NCI-H2029 (cell line): ENCODE measurements around the gene PGF.

Source experiments
- DNase-seq: peaks from one replicate; lab custom pipeline; 2025; lab: John Stamatoyannopoulos, UW

PGF gene

GRCh38 chr14:74918380-74918779 is 37.0 kb downstream of the PGF start:
- no peak for DNase-seq

- DNase-seq, result no peak
These were observed 37.7 kb downstream of the PGF start for GRCh38 chr14:74917646-74918081.

GRCh38 chr14:74917178-74917543 is 38.2 kb downstream of the PGF start:
- no peak for DNase-seq

- no peak for DNase-seq
These were observed 39.6 kb downstream of the PGF start for GRCh38 chr14:74915826-74916225.

- DNase-seq, result no peak
These were observed 40.0 kb downstream of the PGF start for GRCh38 chr14:74915426-74915825.

- DNase-seq, result no peak
These were observed 41.3 kb downstream of the PGF start for GRCh38 chr14:74913986-74914573.

- no peak for DNase-seq
These were observed 41.9 kb downstream of the PGF start for GRCh38 chr14:74913393-74913910.

GRCh38 chr14:74912801-74913200 is 42.6 kb downstream of the PGF start:
- no peak for DNase-seq

- DNase-seq, result no peak
These were observed 43.3 kb downstream of the PGF start for GRCh38 chr14:74912111-74912510.

- no peak for DNase-seq
These were observed 43.7 kb downstream of the PGF start for GRCh38 chr14:74911704-74912103.

GRCh38 chr14:74911221-74911620 is 44.2 kb downstream of the PGF start:
- DNase-seq, result no peak

GRCh38 chr14:74910556-74910955 is 44.8 kb downstream of the PGF start:
- no peak for DNase-seq

- no peak for DNase-seq
These were observed 45.5 kb downstream of the PGF start for GRCh38 chr14:74909911-74910310.

- no peak for DNase-seq
These were observed 45.9 kb downstream of the PGF start for GRCh38 chr14:74909501-74909900.

GRCh38 chr14:74908861-74909341 is 46.5 kb downstream of the PGF start:
- no peak for DNase-seq

- no peak for DNase-seq
These were observed 47.7 kb downstream of the PGF start for GRCh38 chr14:74907744-74908143.

- no peak for DNase-seq
These were observed 48.4 kb downstream of the PGF start for GRCh38 chr14:74906925-74907521.

- DNase-seq, result no peak
These were observed 49.7 kb downstream of the PGF start for GRCh38 chr14:74905595-74906142.

GRCh38 chr14:74904635-74905503 is 50.5 kb downstream of the PGF start:
- DNase-seq, result no peak

- DNase-seq, result no peak
These were observed 52.3 kb downstream of the PGF start for GRCh38 chr14:74902941-74903705.

GRCh38 chr14:74898694-74899093 is 56.7 kb downstream of the PGF start:
- no peak for DNase-seq

GRCh38 chr14:74898083-74898482 is 57.3 kb downstream of the PGF start:
- DNase-seq, result no peak
